Neutrophil (primary cell): ENCODE data around the gene TRPM3.

ENCODE experiments used
- H3K27ac ChIP-seq: fragments of 200-600 bp; sonication (generic); 2 replicates; pipeline ENCODE4 v1.5.1; 2016; ENCODE audit warnings: mild to moderate bottlenecking, moderate library complexity
- H3K27me3 ChIP-seq: fragments of 200-600 bp; sonication (generic); 2 replicates; pipeline ENCODE4 v1.6.0; 2016; ENCODE audit warnings: mild to moderate bottlenecking
- H3K36me3 ChIP-seq: fragments of 200-600 bp; sonication (generic); 2 replicates; pipeline ENCODE4 v1.5.1; 2017
- H3K4me1 ChIP-seq, 2 experiments: fragments of 200-600 bp in 1 of 2; sonication (generic) in 1 of 2; 1 replicate in 1 of 2; 2 replicates in 1 of 2; pipeline versions ENCODE4 v1.5.1 to v1.6.1; 2013 to 2016; ENCODE audit warnings: low read depth in 1 of 2, low read length in 1 of 2, mild to moderate bottlenecking in 1 of 2, moderate library complexity in 1 of 2; ENCODE audit not compliant: control insufficient read depth in 1 of 2, insufficient read depth in 1 of 2
- H3K4me3 ChIP-seq, 2 experiments: fragments of 200-600 bp in 1 of 2; sonication (generic) in 1 of 2; 1 replicate in 1 of 2; 2 replicates in 1 of 2; pipeline ENCODE4 v1.5.1; 2013 to 2016; ENCODE audit warnings: low read depth in 1 of 2, low read length in 1 of 2, mild to moderate bottlenecking in 1 of 2, moderate library complexity in 1 of 2
- H3K9me3 ChIP-seq: fragments of 200-600 bp; sonication (generic); 2 replicates; pipeline ENCODE4 v1.5.1; 2016
- TF ChIP-seq, protein P1 (sequence below): fragments of 200-600 bp; sonication (generic); IDR thresholded peaks from 2 replicates; pipeline ENCODE4 v1.5.1; 2016; ENCODE audit warnings: antibody characterized with exemption

The TRPM3 gene

DNA sequence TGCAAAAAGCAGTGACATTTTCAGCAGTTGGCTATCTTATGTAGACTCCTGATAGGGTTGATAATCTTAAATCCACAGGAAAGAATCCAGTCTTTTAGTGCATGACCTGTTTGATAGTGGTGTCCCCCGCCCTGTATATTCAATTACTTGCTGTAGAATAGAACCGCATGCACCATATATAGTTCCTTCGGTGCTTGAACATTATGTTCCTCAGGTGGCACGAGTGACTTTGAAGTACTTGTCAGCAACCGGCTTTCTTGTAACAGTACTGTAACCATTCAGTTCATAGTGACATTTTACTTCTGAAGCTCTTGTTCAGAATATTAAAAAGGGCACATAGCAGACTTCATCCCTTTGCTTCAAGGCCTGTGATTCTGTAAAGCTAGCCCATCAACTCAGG, 543.8 kb downstream of the TRPM3 start:
- H3K4me1 ChIP-seq: peaks cover 12 to 15% of the 10 kb centered on the region in 2 experiments
- no peaks in the 10 kb centered on the region for H3K9me3 ChIP-seq
- no peaks in the 10 kb centered on the region for H3K27me3 ChIP-seq
- TF ChIP-seq, protein P1, sequence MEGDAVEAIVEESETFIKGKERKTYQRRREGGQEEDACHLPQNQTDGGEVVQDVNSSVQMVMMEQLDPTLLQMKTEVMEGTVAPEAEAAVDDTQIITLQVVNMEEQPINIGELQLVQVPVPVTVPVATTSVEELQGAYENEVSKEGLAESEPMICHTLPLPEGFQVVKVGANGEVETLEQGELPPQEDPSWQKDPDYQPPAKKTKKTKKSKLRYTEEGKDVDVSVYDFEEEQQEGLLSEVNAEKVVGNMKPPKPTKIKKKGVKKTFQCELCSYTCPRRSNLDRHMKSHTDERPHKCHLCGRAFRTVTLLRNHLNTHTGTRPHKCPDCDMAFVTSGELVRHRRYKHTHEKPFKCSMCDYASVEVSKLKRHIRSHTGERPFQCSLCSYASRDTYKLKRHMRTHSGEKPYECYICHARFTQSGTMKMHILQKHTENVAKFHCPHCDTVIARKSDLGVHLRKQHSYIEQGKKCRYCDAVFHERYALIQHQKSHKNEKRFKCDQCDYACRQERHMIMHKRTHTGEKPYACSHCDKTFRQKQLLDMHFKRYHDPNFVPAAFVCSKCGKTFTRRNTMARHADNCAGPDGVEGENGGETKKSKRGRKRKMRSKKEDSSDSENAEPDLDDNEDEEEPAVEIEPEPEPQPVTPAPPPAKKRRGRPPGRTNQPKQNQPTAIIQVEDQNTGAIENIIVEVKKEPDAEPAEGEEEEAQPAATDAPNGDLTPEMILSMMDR: no peak
- H3K4me3 ChIP-seq: no peak overlapping the region
- H3K27ac ChIP-seq: no peak overlapping the region
- no peaks in the 10 kb centered on the region for H3K36me3 ChIP-seq

DNA sequence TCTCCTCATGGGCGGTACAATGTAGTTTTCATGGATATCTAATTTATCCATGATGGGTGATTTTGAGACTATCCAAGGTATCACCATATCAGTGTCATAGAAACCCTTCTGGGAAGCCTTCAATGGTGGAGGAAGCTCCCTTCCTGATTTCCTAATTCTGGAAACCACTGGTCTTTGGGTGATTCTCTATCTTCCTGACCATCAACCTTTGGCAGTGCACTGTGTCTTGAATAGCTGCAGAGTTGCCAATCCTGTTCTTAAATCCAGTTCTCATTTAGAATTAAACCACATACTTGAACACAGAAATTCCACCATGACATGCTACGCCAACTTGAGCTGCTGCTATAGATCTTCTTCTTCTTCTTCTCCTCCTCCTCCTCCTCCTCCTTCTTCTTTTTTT, 545.3 kb downstream of the TRPM3 start:
- Histone ChIP-seq H3K4me1 (peaks cover 9 to 10% of the 10 kb centered on the region in 2 experiments), H3K27ac (no peak overlapping the region), H3K27me3 (no peaks in the 10 kb centered on the region), H3K36me3 (no peaks in the 10 kb centered on the region), H3K4me3 (no peak overlapping the region), H3K9me3 (no peaks in the 10 kb centered on the region)
- TF ChIP-seq, protein P1: no peak

DNA sequence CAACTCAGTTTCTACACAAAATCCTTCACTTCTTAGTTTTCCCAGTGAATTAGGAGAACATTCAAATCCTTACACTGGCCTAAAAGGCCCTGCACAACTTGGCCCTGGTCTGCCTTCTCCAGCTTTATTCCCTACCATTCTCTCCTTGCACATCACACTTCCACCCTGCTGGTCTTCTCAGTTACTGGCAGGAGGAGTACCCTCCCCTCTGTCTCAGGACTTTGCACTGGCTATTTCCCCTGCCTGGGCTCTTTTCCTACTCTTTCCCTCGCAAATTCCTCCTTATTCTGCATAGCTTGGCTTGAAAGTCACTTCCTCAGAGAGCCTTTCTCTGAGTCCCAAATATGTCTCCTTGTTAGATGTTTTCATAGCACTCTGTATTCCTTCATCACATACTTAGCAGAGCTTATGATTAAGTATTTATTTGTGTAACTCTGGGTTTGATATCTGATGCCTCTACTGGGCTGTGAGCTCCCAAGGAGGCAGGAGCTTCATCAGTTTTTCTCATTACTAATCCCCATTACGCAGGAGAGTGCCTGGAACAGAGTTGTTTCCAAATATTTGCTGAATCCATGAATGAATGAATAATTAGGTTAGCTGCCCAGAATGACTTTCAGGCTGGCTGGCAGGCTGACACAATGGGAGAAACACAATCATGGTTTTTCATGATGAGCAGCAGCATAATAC, 547.1 kb downstream of the TRPM3 start:
- TF ChIP-seq, protein P1: no peak
- no peak overlapping the region for H3K27ac ChIP-seq

DNA sequence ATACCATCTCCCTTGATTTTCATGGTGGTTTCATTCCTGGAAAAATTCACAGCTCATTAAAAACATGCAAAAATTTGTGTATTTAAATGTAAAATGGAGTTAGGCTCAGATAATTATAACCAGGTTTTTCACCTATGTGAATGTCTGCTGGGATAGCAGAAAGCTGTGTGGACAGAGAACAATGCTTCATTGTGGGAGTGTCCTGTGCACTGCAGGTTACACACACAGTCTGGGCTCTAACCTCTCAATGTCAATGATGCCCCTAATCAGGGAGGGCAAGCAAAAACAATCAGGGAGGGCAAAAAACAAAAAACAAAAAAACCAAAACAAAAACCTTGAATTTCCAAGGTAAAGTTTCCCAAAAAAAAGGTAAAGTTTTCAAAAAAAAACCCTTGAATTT, 548.1 kb downstream of the TRPM3 start:
- TF ChIP-seq, protein P1: no peak
- Histone ChIP-seq H3K27ac (no peak overlapping the region), H3K9me3 (no peaks in the 10 kb centered on the region), H3K4me3 (no peak overlapping the region), H3K4me1 (no peaks in the 10 kb centered on the region), H3K36me3 (no peaks in the 10 kb centered on the region), H3K27me3 (no peaks in the 10 kb centered on the region)

More for the DNA sequence above, 547.1 kb downstream of the TRPM3 start:
- Histone ChIP-seq H3K4me3 (no peak overlapping the region), H3K36me3 (no peaks in the 10 kb centered on the region), H3K4me1 (no peaks in the 10 kb centered on the region), H3K9me3 (no peaks in the 10 kb centered on the region), H3K27me3 (no peaks in the 10 kb centered on the region)

DNA sequence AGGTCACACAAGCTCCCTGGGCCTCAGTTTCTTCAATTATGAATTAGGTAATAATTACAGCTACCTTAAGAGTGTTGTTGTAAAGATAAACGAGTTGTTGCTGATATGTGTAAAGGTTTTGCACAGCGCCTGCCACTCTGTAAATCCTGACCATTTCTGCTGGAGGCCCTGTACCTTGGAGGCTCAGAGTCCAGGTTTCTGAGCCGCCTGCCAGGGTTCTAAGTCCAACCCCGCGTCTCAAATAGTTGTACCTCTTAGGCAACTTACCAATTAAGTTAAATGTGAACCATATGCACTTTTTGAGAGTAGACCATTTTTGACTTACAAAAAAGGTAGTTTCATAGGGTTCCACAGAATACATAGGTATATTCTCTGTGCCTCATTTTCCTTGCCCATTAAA, 550.2 kb downstream of the TRPM3 start:
- Histone ChIP-seq H3K36me3 (no peaks in the 10 kb centered on the region), H3K9me3 (no peaks in the 10 kb centered on the region), H3K4me1 (no peaks in the 10 kb centered on the region), H3K27me3 (no peaks in the 10 kb centered on the region), H3K4me3 (no peak overlapping the region), H3K27ac (no peak overlapping the region)
- TF ChIP-seq, protein P1: no peak
